ENCODE data around the gene SERPINE2.
"Not testable (repeated sequence)": the region's sequence is repeated elsewhere in the genome, so short reads cannot be mapped to it uniquely, and the experiment has no call there.

SERPINE2 gene

GRCh38 chr2:223971731-223972130 lies 67.4 kb downstream of the SERPINE2 start:
- DNase-seq, result no peak

GRCh38 chr2:223970343-223971128 lies 68.5 kb downstream of the SERPINE2 start:
- DNase-seq, result peak; percentile 32 to 35

GRCh38 chr2:223969856-223970255 lies 69.2 kb downstream of the SERPINE2 start:
- DNase-seq, result no peak

DNA sequence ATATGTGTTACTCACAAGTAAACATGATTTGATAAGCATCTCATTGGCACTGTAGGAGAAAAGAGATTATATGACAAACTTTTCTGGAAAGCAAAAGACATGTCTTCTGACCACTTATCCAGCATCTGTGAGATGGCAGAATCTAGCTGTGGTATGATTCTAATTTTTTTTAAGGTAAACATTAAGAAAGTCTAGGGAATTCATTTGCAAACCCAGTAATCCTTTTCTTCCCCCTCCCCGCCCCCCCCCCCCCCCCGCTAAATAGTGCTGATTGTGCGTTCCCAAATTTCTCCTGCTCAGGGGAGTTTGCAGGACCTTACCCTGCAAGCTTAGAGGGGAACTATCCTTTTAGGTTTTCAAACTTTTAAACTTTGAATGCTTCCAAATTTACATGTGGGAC lies 69.8 kb downstream of the SERPINE2 start:
- DNase-seq, result no peak

DNA sequence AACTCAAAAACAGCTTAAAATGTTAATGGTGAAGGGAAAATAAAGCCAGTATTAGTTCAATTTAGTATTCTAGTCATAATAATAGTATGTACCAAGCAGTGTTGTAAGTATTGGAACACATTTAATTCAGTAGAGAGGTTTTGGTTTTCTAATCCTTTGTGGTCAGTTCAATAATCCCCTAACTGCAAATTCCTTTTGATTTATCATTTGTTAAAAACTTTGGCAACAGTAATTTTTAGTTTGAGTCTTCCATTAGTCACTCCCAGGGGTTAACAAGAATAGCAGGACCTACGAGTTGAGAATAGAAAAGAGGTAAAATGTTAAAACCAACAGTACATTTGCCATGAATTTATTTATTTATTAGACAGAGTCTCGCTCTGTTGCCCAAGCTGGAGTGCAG lies 71.1 kb downstream of the SERPINE2 start:
- DNase-seq, result no peak

DNA sequence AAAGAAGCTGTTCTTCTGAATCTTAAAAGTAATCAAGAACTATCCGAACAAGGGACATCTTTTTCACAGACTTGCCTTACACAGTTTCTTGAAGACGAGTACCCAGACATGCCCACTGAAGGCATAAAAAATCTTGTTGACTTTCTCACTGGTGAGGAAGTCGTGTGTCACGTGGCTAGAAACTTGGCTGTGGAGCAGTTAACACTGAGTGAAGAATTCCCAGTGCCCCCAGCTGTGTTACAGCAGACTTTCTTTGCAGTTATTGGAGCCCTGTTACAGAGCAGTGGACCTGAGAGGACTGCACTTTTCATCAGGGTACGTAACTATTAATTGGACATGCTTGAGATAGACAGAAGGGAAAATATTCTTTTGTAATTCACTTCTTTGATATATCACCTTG lies 79.4 kb downstream of the SERPINE2 start:
- no peak for DNase-seq

GRCh38 chr2:223957092-223957851 lies 81.8 kb downstream of the SERPINE2 start, which contains the start of gene MRPL44:
Gene MRPL44 (plus strand): TSS chr2:223957463. CDS start chr2:223957473, 10 bp downstream.
- peak; percentile 93 to 94 for DNase-seq

DNA sequence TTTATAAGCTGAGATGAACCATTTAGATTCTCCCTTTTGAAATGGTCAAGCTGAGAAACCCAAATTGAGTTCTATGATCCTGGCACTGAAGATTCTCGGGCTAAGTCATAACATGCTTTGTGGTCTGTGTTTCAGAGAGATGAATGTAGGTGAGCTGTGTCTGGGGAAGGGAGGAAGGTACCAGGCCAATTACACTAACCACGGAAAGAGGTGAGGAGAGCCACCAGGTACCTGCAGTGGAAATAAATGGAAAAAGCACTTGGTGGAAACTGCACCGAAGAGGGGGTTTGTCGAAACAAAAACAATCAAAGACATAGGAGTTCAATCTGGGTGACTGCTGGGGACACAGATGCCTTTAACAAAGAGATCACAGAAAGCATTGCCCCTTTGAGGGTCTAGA lies 82.8 kb downstream of the SERPINE2 start:
- DNase-seq, result no peak

GRCh38 chr2:223954401-223954800 lies 84.7 kb downstream of the SERPINE2 start:
- DNase-seq, result no peak

- DNase-seq, result no peak
Observed at GRCh38 chr2:223952280-223952968, 86.7 kb downstream of the SERPINE2 start.

DNA sequence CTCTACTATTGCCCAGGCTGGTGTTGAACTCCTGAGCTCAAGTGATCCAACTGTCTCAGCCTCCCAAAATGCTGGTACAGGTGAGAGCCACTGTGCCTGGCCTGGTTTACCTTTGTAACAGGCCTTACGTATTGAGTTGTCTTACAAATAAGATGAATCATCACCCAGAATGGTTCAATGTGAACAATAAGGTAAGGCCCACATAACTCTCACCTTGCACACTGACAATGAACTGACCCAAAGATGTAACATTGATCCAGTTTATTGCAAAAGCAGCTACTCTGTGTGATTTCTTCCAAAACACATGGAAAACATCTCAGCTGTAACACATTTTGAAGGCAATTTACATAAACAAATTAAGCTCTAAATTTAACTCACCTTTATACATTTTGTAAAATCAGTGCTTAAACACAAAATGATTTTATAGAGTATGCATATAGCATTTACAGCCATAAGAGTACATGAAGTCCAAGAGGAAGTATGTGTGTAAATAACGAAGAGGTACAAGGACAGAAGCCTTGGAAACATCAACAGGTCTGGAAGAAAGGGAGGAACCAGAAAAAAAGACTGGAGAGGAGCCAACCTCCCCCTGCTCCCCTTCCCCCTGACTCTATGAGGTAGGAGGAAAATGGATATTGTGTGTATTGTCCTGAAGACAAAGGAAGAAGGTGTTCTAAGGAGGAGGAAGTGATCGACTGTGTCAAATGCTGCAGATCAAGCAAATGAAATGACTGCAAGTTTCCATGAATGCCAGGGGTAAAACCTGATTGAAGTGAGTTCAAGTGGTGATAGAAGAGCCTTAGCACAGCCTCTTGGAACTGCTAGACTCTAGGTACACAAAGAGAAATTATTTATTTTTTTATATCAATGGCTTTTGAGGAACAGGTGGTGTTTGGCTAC lies 88.4 kb downstream of the SERPINE2 start:
- no peak for DNase-seq

GRCh38 chr2:223949241-223949840 lies 89.7 kb downstream of the SERPINE2 start:
- no peak for DNase-seq

DNA sequence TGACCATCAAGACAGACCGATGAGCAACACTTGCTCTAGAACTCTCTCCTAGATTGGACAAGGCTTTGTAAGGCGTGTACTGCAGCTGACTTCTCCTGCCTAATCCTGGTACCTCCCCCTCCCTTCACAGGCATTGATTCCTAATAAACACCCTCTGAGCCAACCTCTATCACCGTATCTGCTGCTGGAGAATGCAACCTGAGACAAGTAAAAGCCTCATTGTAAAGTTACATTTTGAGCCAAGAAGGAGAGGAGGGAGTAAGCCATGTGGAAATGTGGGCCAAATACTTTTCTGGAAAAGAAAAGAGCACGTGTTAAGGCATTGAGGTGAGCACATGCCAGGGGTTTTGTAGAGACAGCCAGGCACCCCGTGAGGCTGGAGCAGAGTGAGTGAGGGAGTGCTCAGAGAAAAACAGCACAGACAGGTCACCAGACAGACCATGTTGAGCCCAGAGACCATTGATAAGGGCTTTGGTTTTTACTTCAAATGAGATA lies 91.3 kb downstream of the SERPINE2 start:
- no peak for DNase-seq

- DNase-seq, result no peak
Observed at GRCh38 chr2:223945755-223946154, 93.3 kb downstream of the SERPINE2 start.

GRCh38 chr2:223944703-223945531 lies 94.2 kb downstream of the SERPINE2 start, which contains the start of gene WDFY1:
Gene WDFY1 (minus strand): TSS chr2:223945335. CDS start chr2:223945284, 51 bp downstream.
- DNase-seq, result peak; percentile 76 to 89

DNA sequence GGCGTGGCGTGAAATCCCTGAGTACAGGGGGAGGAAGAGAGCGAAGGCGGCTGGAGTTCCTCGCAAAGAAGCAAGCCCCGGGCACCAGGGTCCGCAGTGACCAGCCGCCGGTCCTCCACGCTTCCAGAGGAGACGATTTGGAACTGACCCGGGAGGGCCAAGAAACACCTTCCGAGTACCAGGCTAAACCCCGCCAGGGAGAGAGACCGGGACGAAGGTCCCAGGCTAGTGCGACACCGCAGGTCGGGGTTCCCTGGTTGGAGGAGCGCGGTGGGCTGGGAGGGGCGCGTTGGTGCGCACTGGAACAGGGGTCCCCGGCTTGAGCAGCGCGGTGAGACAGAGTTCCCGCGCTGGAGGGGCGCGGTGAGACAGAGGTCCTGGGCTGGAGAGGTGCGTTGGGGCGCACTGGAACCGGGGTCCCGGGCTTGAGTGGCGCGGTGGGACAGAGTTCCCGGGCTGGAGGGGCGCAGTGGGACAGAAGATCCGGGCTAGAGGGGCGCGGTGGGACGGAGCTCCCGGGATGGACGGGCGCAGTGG lies 94.9 kb downstream of the SERPINE2 start:
- DNase-seq, result no peak

DNA sequence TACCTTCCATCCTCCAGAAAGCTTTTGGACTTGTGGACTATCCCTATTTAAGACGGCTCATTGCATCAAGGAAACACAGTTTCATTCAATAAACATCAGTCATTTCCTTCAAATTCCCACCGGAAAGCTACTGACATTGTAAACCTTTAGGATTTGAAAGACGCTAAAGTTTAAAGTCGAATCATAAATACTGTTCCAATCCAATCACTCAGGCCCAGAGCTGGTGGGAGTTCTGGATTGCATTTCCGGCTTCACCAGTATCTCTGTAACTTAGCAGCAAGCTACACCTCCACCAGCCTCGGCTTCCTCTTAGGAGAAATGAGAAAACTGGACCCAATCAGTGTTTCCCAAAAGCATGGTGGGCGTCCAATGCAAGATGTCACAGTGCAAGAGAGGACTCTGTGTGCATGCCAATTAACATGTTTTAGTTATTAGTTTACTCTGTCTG lies 95.5 kb downstream of the SERPINE2 start:
- no peak for DNase-seq

DNA sequence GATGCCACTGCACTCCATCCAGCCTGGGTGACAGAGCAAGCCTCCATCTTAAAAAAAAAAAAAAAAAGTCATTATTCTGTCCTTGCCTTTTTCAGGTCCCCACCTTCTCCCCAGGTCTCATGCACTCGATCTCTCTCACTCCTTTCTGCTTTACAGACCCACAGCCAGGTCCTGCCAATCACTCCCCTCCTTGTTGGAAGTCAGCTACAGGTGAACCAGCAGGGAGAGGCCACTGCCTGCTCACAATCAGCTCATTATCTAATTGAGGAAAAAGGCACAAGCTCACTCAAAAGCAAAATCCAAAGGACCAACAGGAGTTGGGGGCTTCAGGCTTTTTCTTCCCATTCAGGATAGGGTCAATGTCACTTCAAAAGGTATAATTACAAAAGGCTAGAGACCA lies 96.0 kb downstream of the SERPINE2 start:
- no peak for DNase-seq

GRCh38 chr2:223941579-223942277 lies 97.4 kb downstream of the SERPINE2 start:
- DNase-seq, result no peak

DNA sequence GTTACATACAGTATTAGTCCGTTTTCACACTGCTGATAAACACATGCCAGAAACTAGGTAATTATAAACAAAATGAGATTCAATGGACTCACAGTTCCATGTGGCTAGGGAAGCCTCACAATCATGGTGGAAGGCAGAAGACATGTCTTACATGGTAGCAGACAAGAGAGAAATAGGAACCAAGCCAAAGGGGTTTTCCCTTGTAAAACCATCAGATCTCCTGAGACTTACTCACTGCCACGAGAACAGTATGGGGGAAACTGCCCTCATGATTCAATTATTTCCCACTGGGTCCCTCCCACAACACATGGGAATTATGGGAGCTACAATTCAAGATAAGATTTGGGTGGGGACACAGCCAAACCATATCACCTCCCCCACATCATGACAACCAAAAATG lies 99.6 kb downstream of the SERPINE2 start:
- not testable (repeated sequence) for DNase-seq

All from NCI-H2081 (cell line).